GM12873 (cell line): ENCODE data around the gene NUMBL.

Source experiments
- TF ChIP-seq, protein P1 (sequence below): IDR thresholded peaks from 2 replicates; pipeline ENCODE4 v1.5.1; 2012; ENCODE audit warnings: low read depth, mild to moderate bottlenecking, moderate library complexity, low read length, control low read depth; ENCODE audit not compliant: insufficient read depth; ENCODE audit errors: missing control alignments

NUMBL gene

DNA sequence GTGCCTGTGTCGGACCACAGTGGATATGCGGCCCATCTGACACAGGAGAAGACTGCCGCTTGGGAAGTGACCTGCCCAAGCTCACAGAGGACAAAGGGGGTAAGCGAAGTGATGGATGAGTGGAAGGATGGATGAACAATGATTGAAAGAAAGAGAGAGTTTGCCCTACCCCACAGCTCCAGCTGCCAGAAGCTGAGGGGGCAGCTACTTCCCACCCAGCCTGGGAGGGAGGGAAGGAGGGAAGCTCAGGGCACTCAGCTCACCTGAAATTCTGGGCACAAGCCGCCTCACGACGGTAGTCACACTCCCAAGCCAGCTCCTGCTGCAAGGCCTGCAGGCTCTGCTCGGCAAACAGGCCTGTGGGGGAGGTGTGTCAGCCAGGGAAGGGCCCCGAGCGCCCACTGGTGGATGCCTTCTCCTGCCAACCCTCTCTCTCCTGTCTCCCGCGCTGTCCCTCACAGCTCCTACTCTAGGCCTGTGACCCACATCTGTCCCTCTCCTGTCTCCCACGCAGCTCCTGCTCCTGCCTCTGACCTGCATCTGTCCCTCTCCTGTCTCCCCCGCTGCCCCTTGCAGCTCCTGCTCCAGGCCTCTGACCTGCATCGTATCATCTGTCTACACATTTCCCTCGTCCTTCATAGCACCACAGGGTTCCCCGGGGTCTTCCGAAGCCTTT lies 12.0 kb upstream of the NUMBL start:
- TF ChIP-seq, protein P1, sequence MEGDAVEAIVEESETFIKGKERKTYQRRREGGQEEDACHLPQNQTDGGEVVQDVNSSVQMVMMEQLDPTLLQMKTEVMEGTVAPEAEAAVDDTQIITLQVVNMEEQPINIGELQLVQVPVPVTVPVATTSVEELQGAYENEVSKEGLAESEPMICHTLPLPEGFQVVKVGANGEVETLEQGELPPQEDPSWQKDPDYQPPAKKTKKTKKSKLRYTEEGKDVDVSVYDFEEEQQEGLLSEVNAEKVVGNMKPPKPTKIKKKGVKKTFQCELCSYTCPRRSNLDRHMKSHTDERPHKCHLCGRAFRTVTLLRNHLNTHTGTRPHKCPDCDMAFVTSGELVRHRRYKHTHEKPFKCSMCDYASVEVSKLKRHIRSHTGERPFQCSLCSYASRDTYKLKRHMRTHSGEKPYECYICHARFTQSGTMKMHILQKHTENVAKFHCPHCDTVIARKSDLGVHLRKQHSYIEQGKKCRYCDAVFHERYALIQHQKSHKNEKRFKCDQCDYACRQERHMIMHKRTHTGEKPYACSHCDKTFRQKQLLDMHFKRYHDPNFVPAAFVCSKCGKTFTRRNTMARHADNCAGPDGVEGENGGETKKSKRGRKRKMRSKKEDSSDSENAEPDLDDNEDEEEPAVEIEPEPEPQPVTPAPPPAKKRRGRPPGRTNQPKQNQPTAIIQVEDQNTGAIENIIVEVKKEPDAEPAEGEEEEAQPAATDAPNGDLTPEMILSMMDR = no peak

DNA sequence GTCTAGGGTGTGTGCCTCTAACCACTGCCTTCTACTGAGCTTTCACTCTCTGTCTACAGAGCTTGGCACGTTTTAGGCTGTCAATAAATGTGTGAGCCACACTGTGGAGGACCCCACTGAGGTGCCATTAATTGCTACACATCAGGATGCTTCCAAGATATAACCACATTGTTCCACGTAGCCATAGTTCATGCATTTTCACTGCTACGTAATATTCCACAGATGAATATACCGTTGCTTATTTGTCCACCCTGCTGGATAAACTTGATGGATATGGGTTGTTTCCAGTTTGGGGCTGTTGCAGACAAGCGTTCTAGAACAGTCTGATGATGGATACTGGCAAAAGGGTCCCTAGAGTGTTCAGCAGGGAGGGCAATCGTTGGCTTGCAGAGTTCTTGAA lies 11.3 kb upstream of the NUMBL start:
- TF ChIP-seq, protein P1 = no peak

DNA sequence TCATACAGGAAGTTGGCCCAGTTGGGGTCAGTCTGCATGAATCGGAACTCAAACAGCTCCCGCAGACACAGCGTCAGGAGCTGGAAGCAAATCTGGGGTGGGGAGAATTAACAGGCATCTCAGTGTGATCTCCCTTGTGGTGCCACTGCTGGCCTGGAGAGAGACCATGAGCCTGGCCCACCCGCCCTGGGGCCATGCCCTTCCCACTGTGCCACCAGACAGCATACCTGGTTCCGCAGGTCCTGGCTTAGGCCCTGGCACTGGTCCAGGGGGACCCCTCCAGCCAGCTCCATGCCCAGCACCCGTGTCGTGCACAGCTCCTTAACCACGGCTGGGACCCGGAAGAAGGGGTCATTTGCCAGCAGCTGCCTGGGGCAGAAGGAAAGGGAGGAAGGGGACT lies 9.6 kb upstream of the NUMBL start:
- TF ChIP-seq, protein P1 = no peak

DNA sequence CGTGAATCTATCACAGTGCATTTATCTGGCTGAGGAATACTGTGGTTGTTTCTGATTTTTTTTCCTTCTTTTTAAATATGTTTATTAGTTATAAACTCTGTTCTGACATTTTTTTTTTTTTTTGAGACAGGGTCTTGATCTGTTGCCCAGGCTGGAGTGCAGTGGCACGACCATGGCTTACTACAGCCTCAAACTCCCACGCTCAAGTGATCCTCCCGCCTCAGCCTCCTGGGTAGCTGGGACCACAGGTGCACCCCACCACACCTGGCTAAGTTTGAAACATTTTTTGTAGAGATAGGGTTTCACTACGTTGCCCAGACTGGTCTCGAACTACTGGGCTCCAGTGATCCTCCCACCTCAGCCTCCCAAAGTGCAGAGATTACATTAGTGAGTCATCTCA lies 6.6 kb upstream of the NUMBL start:
- TF ChIP-seq, protein P1 = no peak

DNA sequence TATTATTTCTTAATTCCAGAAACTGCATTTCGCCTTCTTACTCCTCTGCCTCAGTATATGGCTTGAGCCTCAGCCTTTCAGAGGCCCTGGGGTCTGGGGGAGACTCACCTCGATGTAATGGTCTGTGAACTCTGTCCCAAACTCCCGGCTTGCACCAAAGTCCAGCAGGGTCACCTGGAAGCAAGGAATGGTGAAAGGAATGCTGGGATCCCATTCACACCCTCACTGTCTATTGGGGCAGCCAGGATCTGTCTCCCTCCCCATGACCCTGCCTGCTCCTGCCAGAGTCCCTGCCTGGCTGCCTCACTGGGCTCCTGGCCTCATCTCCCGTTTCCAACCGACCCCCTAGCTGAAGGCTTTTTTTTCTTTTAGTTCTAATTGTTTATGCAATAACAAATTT lies 5.4 kb upstream of the NUMBL start:
- TF ChIP-seq, protein P1 = no peak

DNA sequence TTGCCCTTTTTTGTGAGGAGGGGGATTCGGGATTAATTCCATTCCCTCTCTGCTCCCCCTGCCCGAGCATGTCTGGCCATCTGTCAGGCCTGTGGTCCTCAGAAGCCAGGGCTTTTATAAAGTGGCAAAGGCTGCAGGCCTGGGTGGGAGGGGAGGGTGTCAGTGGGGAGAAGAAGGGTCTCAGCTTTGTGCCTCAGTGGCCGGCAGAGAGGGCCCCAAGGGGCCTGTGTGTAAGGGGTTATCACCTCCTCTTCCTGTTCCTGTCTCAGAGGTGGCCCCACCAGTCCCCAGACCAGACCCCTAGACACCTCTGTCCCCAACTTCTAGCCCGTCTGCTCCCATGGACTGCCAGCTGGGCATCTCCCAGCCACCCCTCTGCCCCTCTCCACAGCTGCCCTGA lies 3.4 kb upstream of the NUMBL start:
- TF ChIP-seq, protein P1 = no peak

DNA sequence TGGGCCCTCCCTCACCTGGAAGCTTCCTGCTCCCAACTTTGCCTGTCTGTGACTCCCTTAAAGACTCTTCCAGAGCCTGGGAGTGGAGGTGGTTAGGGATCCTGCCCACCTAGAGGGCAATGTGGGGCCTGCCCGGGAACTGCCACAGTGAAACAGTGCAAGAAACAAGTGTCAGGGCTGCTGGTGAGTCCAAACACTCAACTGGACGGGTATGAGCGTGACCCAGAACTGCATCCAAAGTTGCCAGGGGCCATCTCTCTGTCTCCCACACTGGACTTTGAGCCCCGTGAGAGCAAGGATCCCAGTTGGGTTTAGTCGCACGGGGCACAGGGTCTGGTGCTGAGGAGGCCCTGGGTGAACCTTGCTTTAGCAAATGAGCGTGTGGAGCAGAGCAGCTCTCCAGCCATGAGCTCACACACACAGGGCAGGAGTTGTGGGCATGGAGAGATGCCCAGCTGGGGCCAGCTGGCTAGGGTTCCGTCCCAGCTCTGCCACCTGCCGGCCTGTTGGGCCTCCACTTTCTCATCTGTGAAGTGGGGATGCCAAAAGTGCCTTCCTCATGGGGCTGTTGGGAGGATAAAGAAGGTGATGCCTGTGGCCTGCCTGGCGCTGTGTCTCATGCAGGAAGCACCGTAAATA lies 2.8 kb upstream of the NUMBL start:
- TF ChIP-seq, protein P1 = no peak
